T-helper 1 cell treated with Interleukin-12 subunit alpha and Interleukin-12 subunit beta and Interleukin-4 antibody, amounts not matched to agents 30 ng/mL and 1 ng/mL, for 36 hours (primary cell): ENCODE data around the gene TTBK1. TPM values are rescaled to one million over a fixed set of nuclear protein-coding genes. Genes with fewer than 3 reads are reported as not detected.

Source experiments
- intact Hi-C: fragments of 100-400 bp; cut with micrococcal nuclease; formaldehyde crosslinking; loops from one replicate; pipeline ENCODE4 v1.15.1; 2024
- total RNA-seq: library from RNA; stranded (reverse); gene quantifications from 2 replicates; pipeline ENCODE4 v1.2.3, GENCODE V29; 2022

The TTBK1 gene
- 1.3 TPM in 2 replicates for total RNA-seq

DNA sequence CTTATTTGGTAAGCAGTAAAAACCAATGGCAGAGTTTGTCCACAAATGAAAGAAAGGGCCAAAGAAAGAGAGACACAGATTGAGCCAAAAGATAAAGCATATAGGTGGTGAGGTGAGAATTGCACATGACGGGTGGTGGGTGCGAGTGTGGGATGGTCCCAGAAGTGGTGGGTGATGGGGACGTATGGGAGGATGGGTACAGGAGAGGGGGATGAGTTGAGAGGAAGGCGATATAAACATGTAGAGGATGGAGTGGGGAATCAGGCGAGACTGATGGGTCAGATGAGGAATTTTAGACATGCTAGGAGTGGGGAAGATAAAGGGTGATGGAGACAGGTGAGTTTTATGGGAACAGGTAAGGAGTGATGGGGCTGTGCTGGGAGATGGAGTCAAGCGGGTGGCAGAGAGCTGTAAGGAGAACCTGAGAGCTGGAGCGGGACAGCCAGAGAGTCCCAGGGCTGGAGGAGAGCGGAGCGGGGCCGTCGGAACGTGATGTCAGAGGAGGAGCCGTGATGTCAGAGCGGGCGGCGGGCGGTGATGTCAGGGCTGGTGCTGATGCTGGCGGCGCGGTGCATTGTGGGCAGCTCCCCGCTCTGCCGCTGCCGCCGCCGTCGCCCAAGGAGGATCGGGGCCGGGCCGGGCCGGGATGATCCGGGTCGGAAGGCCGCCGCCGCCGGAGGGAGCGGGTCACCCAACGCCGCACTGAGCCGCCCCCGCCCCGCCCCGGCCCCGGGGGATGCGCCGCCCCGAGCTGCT, at the start of gene TTBK1:
TSS of gene TTBK1 (plus strand) at position 574 of the 756 bp plus-strand sequence. CDS start 3,180 bp downstream, outside the sequence.
- intact Hi-C loops: no loop called here

DNA sequence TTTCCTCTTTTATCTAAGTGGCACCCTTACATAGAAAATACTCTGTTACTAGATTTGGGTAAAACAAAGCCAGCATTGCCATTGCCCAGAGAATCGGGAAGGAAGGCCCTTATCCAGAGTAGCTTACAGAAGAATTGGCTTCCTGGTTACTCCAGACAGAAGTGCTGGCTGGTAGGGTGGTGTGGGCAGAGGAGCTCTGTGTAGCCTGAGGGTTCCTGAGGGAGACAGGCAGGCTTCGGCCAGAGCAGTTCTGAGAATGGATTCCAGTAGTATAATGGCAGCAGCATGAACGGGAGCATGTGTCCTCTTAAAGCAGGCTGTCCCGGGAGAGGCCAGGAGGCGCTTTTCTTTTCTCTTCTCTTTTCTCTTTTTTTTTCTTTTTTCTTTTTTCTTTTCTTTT, 49.4 kb upstream of the TTBK1 start:
- intact Hi-C loops: no loop called here

DNA sequence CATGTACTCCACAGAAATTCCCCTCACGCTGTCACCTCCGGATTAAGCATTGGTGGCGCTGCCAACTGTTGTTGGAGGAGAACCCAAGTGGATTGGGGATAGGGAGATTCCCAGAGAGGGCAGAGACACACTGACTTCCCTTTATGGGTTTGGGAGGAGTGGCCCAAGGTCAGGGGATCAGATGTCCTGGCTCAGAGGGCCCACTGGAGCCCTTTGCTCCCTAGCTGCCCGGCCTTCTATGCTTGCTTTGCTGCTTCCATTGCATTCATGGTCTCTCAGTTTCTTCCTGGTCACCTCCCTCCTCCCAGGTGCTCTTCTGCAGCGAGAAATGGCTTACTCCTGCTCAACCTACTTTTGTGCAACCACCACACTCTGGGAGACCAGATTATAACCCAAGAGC, 46.9 kb upstream of the TTBK1 start:
- intact Hi-C loops: no loop called here

DNA sequence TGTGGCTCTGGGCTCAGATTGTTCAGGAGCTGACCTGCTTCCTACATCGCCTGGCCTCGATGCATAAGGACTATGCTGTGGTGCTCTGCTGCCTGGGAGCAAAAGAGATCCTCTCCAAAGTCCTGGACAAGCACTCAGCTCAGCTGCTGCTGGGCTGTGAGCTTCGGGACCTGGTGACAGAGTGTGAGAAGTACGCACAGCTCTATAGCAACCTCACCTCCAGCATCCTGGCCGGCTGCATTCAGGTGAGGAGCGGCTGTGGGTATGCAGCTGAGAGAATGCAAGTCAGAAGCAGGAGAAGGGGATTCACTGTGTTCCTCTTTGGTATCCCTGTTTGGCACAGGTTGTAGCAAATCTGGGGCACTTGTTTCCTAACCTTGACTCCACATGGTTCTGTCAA, 43.4 kb upstream of the TTBK1 start:
- intact Hi-C loops: no loop called here

DNA sequence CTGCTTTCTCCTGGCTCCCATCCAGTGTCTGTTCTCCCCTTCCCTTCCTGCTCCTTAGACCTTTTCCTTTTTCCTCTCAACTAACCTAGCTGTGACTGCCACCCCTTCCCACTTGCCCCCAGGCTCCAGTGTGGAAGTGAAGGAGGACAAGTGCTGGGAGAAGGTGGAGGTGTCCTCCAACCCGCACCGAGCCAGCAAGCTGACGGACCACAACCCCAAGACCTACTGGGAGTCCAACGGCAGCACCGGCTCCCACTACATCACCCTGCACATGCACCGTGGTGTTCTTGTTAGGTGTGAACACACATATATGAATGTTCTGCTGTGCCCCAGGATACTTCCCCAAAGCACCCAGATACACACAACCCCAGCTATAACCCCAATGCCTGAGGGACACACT, 42.7 kb upstream of the TTBK1 start:
- intact Hi-C loops: no loop called here

DNA sequence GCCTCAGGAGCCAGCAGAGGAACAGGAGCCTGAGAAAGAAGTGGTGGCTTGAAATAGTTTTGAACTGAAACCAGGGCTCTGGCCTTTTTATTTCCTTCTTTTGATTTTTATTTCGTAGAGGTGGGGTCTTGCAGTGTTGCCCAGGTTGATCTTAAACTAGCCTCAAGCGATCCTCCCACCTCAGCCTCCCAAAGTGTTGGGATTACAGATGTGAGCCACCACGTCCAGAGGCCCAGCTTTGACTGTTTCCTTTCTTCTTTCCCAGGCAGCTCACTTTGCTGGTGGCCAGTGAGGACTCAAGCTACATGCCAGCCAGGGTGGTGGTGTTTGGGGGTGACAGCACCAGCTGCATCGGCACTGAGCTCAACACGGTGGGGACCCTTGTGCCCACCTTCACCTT, 40.8 kb upstream of the TTBK1 start:
- intact Hi-C loops: no loop called here

DNA sequence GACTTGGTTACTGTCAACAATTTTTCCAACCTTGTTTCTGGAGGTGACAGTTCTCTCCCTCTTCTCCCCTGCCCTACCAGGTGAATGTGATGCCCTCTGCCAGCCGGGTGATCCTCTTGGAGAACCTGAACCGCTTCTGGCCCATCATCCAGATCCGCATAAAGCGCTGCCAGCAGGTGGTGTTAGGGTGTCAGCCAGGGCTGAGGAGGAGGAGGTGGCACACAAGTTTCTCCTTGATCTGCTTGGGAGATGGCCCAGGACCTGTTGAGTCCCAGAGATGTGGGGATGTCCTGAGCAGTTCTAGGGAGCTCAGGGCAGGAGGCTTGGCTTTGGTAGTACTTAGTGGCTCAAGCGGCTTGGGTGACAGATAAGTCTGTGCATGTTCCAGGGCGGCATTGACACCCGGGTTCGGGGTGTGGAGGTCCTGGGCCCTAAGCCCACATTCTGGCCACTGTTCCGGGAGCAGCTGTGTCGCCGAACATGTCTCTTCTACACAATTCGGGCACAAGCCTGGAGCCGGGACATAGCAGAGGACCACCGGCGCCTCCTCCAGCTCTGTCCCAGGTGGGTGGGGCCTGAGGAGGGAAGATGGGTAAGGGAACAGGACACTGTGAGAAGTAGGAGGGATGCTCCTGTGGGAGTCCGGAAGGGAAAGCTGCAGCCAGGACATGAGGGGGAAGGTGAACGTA, 40.1 kb upstream of the TTBK1 start:
- intact Hi-C loops: no loop called here

DNA sequence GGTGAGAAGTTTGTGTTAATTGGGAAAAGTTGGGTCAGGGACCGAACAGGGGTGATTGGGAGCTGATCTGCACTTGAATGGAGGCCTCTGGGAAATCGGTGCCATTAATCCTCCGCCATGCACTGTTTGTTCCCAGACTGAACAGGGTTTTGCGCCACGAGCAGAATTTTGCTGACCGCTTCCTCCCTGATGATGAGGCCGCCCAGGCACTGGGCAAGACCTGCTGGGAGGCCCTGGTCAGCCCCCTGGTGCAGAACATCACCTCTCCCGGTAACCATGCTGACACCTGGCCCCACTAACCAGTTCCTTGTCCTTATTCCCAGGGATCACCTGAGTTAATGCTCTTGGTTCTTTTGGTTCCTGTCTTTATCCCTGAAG, 39.6 kb upstream of the TTBK1 start:
- intact Hi-C loops: no loop called here

DNA sequence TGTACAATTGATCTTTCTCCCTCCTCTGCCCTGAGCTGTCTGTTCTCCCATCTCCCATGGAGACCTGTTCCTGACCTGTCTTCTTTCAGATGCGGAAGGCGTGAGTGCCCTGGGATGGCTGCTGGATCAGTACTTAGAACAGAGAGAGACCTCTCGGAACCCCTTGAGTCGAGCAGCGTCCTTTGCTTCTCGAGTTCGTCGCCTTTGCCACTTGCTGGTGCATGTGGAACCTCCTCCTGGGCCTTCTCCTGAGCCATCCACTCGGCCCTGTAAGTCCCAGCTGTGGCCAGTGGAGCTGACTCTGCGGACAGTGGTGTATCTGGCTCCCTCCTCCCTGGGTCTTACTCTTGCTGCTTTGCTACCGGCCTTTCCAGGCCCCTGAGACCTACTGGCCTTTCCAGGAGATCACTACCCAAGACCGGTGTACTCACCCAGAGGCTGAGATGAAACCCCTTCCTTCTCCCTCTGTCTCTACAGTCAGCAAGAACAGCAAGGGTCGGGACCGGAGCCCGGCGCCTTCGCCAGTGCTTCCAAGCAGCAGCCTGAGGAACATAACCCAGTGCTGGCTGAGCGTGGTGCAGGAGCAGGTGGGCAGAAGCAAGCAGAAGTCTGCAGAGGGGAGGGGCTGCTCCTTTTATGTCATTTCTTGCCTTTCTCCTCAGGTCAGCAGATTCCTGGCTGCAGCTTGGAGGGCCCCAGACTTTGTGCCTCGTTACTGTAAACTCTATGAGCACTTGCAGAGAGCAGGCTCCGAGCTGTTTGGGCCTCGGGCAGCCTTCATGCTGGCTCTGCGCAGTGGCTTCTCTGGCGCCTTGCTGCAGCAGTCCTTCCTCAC, 38.8 kb upstream of the TTBK1 start:
- intact Hi-C loops: no loop called here

DNA sequence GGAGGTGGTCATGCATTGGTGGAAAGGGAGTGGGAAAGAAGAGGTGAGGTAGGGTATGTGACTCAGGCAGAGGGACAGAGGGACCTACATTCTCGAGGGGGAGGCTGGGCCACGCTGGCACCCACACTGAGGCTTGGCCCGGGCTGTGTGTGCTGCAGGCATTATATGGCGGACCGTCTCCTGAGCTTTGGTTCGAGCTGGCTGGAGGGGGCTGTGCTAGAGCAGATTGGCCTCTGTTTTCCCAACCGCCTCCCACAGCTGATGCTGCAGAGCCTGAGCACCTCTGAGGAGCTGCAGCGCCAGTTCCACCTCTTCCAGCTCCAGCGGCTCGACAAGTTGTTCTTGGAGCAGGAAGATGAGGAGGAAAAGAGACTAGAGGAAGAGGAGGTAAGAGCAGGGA, 37.4 kb upstream of the TTBK1 start:
- intact Hi-C loops: no loop called here

DNA sequence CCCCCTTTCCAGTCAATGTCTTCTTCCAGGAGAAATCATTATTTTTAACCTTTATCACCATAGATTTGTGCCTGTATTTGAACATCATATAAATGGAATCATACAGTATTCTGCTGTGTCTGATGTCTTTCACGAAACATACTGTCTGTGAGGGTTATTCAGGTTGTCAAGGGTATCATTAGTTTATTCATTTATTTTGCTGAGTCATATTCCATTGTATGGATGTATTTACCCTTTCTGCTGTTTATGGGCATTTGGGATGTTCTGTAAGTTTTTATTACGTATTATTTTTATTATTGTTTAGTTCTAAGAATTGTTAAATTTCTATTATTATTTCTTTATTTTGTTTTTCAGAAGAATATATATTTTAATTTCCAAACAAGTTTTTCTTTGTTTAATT, 36.0 kb upstream of the TTBK1 start:
- intact Hi-C loops: no loop called here

DNA sequence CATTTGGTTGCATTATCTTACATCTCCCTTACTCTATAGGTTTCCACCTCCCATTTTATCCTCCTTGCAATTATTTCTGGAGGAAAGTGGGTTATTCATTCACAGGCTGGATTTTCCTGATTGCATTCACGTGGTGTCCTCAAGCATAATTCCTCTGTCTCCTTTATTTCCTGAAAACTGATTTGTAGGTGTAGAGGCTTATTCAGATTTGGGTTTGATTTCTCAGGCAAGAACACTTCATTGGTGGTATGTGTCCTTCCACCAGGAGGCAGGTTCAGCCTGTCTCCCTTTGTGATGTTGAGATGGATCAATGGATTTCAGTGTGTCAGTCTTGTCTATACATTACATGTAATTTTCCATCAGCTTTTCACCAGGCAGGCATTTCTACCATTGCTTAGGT, 31.3 kb upstream of the TTBK1 start:
- intact Hi-C loops: no loop called here

DNA sequence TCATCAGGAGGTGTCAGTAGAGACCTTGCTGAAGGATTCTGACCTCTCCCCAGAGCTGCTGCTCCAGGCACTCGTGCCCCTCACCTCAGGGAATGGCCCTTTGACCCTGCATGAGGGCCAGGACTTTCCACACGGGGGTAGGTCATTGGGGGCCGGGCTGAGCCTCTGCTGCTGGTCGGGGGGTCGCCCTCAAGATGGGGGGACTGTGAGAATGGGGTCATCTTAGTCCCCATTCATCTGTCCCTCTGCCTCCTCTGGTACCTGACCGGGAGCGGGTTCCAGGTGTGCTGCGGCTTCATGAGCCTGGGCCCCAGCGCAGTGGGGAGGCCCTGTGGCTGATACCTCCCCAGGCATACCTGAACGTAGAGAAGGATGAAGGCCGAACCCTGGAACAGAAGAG, 29.9 kb upstream of the TTBK1 start:
- intact Hi-C loops: no loop called here

DNA sequence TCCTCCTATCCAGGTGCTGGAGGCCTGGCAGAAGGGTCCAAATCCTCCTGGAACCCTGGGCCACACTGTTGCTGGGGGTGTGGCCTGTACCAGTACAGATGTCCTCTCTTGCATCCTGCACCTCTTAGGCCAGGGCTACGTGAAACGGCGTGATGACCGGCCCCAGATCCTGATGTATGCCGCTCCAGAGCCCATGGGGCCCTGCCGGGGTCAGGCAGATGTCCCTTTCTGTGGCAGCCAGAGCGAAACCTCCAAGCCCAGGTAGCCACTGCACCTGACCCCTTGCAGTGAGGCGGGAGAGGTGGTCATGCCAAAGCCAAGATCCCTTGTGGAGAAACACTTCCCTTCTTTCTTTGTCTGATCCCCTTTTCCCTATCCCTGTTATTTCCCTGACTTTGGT, 28.2 kb upstream of the TTBK1 start:
- intact Hi-C loops: no loop called here

DNA sequence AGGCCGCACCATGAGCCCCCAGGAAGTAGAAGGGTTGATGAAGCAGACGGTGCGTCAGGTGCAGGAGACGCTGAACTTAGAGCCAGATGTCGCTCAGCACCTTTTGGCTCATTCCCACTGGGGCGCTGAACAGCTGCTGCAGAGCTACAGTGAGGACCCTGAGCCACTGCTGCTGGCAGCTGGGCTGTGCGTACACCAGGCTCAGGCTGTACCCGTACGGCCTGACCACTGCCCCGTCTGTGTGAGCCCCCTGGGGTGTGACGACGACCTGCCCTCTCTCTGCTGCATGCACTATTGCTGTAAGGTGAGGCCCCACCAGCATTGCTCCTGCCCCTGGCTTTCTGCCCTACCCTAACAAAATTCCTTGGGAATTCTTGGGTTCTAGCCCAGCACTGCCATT, 27.1 kb upstream of the TTBK1 start:
- intact Hi-C loops: no loop called here

DNA sequence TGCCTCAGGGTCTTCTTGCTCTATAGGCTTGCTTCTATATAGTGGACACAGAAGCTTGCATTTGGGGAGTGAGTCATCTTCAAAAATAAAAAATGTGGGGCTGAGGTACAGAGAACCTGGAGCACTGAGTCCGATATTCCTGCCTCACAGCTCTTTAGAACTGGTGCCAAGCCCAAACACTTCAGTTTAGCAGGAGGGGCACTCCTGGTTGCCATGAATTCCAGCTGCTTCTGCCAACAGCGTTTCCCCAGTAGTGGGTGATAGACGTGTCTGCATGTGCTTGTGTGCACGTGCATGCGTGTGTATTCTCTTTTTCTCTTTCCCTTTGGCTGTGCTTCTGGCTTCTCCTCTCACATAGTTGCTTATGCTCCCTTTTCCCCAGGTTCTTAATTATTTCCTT, 25.9 kb upstream of the TTBK1 start:
- intact Hi-C loops: no loop called here

DNA sequence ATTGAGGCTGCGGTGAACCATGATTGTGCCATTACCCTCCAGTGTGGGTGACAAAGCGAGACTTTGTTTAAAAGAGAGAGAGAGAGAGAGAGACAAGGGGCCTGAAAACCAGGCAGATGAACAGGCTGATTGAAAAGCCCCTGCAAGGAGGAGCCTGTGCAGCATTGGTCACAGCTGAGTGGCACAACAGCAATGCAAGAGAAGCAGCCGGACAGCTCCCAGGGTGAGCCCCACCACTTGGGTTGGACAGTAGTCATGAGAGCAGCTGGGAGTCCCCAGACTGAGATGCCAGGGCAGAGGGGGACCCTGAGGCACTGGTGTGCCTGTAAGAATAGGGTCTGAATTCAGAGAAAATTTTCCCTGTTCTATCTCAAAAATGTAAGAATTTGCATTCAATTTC, 24.2 kb upstream of the TTBK1 start:
- intact Hi-C loops: no loop called here

DNA sequence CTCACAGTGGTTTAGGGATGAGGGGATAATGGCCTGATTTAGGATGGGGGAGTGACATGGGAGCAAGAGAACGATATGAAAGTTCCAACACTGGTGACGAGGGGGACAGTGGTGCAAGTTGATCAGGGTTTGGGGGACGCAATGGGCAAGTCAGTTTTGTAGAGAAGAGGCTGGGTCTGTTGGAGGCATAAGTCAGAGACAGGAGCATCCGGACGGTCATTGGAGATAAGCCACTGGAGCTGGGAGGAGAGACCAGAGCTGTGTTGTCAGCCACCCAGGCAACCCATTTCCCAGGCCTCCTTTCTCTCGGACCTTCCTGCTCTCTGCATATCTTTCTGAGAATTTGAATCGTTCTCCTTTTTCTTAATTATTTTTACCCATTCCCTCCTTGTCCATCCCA, 23.5 kb upstream of the TTBK1 start:
- intact Hi-C loops: loop anchor here (5.0 kb wide), 2 partner anchors 288 to 438 kb away; partner anchors contain the start of gene BICRAL

DNA sequence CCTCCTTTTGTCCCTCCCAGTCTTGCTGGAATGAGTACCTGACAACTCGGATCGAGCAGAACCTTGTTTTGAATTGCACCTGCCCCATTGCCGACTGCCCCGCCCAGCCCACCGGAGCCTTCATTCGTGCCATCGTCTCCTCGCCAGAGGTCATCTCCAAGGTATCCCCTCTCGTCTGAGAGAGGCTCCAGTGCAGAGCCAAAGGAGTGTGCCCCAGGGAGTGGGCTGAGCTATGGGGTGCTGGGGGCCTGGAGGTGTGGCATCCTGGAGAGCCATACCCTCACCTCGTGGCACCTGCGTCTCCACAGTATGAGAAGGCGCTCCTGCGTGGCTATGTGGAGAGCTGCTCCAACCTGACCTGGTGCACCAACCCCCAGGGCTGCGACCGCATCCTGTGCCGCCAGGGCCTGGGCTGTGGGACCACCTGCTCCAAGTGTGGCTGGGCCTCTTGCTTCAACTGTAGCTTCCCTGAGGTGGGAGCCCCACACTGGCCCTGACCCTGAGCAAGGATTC, 22.8 kb upstream of the TTBK1 start:
- intact Hi-C loops: loop anchor here (5.0 kb wide), 2 partner anchors 288 to 438 kb away; partner anchors contain the start of gene BICRAL

DNA sequence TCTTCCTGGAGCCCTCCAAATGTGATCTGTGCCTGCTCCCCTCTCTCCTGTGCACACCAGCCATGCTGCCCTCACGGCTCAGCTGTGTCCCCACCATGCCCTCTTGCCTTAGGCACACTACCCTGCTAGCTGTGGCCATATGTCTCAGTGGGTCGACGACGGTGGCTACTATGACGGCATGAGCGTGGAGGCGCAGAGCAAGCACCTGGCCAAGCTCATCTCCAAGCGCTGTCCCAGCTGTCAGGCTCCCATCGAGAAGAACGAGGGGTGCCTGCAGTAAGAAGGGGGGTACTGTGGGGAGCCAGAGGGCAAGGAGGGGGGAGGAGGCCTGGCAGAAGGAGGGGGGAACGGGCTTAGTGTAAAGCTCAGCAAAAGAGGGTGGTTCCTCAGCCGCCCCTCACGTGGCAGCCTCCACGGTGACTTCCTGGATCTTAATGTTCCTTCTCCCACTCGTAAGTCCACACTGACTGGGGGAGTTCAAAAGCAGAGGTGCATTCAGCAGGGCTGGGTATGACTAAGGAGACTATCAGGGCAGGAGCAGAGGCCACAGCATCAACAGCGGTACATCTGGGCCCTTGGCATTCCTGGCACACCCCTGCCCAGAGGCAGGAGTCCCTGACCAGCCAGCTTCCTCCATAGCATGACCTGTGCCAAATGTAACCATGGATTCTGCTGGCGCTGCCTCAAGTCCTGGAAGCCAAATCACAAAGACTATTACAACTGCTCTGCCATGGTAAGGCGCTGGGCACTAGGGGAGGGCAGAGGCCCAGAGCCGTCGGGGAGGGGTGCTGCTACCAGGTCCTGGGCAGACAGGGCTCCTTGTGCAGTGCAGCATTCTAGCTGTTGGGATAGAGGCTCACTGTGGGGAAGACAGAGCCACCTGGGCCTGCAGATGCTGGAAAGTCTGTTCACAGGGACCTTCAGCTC, 22.0 kb upstream of the TTBK1 start:
- intact Hi-C loops: loop anchor here (5.0 kb wide), 2 partner anchors 289 to 439 kb away; partner anchors contain the start of gene BICRAL
